Measurements from ENCODE around the gene TCEA2. TPM values are rescaled to one million over a fixed set of nuclear protein-coding genes. Genes with fewer than 3 reads are reported as not detected.

Gene TCEA2
- total RNA-seq, 3 donors from 2014 or later (not counting 1 experiment from before 2014, with no cell fraction given) = 25.0 to 28.7 (median 28.5) TPM

GRCh38 chr20:64053841-64054661 lies 8.9 kb upstream of the TCEA2 start:
- intact Hi-C loops (cut with micrococcal nuclease) = no loop called here
- Mint-ChIP-seq H3K27me3 (ENCODE audit: low read depth in 2 of 2) (peaks cover 0 to 20% of the 10 kb centered on the region in 2 donors), H3K36me3 (no peaks in the 10 kb centered on the region), H3K4me1 (peaks cover 9 to 22% of the 10 kb centered on the region in 2 donors), H3K9me3 (no peaks in the 10 kb centered on the region), H3K27ac (no peak overlapping the region), H3K4me3 (no peak overlapping the region)
- no peaks in the 10 kb centered on the region for H3K9me3 ChIP-seq (ENCODE audit: control insufficient read depth, insufficient read depth, low read length)
- TF ChIP-seq CTCF (IDR thresholded peaks at IDR 0.05) = no peak
- peaks cover 24% of the 10 kb centered on the region for H3K4me1 ChIP-seq (ENCODE audit: control insufficient read depth, insufficient read depth, low read length)
- ATAC-seq (no peak), DNase-seq (no peak)
- H3K4me3 ChIP-seq (ENCODE audit: low read length) = no peak overlapping the region
- H3K27ac ChIP-seq (ENCODE audit: low read length) = no peak overlapping the region
- no peaks in the 10 kb centered on the region for H3K36me3 ChIP-seq (ENCODE audit: control insufficient read depth, insufficient read depth, low read length)
- H3K27me3 ChIP-seq (ENCODE audit: control insufficient read depth, insufficient read depth, low read length) = peaks cover 26% of the 10 kb centered on the region
- WGBS (ENCODE audit: insufficient coverage) = 35% methylated on average over 17 of the region's 17 CpGs

- TF ChIP-seq CTCF (IDR thresholded peaks at IDR 0.05) = no peak
- intact Hi-C loops (cut with micrococcal nuclease) = no loop called here
- no peak overlapping the region for H3K27ac ChIP-seq (ENCODE audit: low read length)
- Mint-ChIP-seq H3K27ac (no peak overlapping the region), H3K36me3 (no peaks in the 10 kb centered on the region), H3K9me3 (no peaks in the 10 kb centered on the region), H3K4me1 (peaks cover 9 to 22% of the 10 kb centered on the region in 2 donors), H3K4me3 (no peak overlapping the region), H3K27me3 (ENCODE audit: low read depth in 2 of 2) (peaks cover 0 to 18% of the 10 kb centered on the region in 2 donors)
- H3K27me3 ChIP-seq (ENCODE audit: control insufficient read depth, insufficient read depth, low read length) = peaks cover 18% of the 10 kb centered on the region
- ATAC-seq = no peak
- H3K4me1 ChIP-seq (ENCODE audit: control insufficient read depth, insufficient read depth, low read length) = peaks cover 17% of the 10 kb centered on the region
- H3K36me3 ChIP-seq (ENCODE audit: control insufficient read depth, insufficient read depth, low read length) = no peaks in the 10 kb centered on the region
- no peak for DNase-seq
- 87% methylated on average over 9 of the region's 9 CpGs for WGBS (ENCODE audit: insufficient coverage)
- no peaks in the 10 kb centered on the region for H3K9me3 ChIP-seq (ENCODE audit: control insufficient read depth, insufficient read depth, low read length)
- no peak overlapping the region for H3K4me3 ChIP-seq (ENCODE audit: low read length)
Measured at GRCh38 chr20:64055396-64055892, 7.6 kb upstream of the TCEA2 start.

GRCh38 chr20:64055893-64056638 lies 6.9 kb upstream of the TCEA2 start:
- TF ChIP-seq CTCF (IDR thresholded peaks at IDR 0.05) = no peak
- Mint-ChIP-seq H3K4me3 (no peak overlapping the region), H3K36me3 (no peaks in the 10 kb centered on the region), H3K4me1 (peaks cover 9 to 22% of the 10 kb centered on the region in 2 donors), H3K27ac (no peak overlapping the region), H3K27me3 (ENCODE audit: low read depth in 2 of 2) (peaks cover 0 to 16% of the 10 kb centered on the region in 2 donors), H3K9me3 (no peaks in the 10 kb centered on the region)
- DNase-seq (no peak), ATAC-seq (no peak)
- intact Hi-C loops (cut with micrococcal nuclease) = no loop called here
- peaks cover 12% of the 10 kb centered on the region for H3K27me3 ChIP-seq (ENCODE audit: control insufficient read depth, insufficient read depth, low read length)
- 63% methylated on average over 22 of the region's 22 CpGs for WGBS (ENCODE audit: insufficient coverage)
- H3K4me1 ChIP-seq (ENCODE audit: control insufficient read depth, insufficient read depth, low read length) = peaks cover 17% of the 10 kb centered on the region
- no peak overlapping the region for H3K27ac ChIP-seq (ENCODE audit: low read length)
- no peak overlapping the region for H3K4me3 ChIP-seq (ENCODE audit: low read length)
- no peaks in the 10 kb centered on the region for H3K9me3 ChIP-seq (ENCODE audit: control insufficient read depth, insufficient read depth, low read length)
- H3K36me3 ChIP-seq (ENCODE audit: control insufficient read depth, insufficient read depth, low read length) = no peaks in the 10 kb centered on the region

Measured in natural killer cell (primary cell).